Glomerular visceral epithelial cell (primary cell): ENCODE measurements around the gene PODXL2.
A peak's percentile ranks its signal among the peaks of the same experiment; 100 is the strongest.
"Not testable (repeated sequence)": the region's sequence is repeated elsewhere in the genome, so short reads cannot be mapped to it uniquely, and the experiment has no call there.

ENCODE experiments used
- DNase-seq: peaks from one replicate; pipeline ENCODE4 v3.0.0-alpha.2; 2016; ENCODE audit errors: extremely low spot score

PODXL2 gene

GRCh38 chr3:127604546-127605165 lies 24.3 kb upstream of the PODXL2 start:
- DNase-seq: no peak

DNA sequence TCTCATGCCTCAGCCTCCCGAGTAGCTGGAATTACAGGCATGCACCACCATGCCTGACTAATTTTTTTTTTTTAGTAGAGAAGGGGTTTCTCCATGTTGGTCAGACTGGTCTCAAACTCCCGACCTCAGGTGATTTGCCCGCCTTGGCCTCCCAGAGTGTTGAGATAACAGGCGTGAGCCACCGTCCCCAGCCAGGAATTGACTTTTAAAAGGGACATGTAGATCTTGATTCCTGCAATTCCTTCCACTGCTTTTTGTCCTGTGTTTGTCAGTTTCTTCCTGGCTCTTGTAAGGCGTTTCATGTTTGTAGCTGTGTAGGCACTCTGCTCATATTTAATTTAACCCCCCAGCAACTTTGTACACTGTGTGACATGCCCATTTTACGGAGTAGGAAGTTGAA lies 23.4 kb upstream of the PODXL2 start:
- DNase-seq: not testable (repeated sequence)

GRCh38 chr3:127606086-127606805 lies 22.7 kb upstream of the PODXL2 start:
- DNase-seq: no peak

DNA sequence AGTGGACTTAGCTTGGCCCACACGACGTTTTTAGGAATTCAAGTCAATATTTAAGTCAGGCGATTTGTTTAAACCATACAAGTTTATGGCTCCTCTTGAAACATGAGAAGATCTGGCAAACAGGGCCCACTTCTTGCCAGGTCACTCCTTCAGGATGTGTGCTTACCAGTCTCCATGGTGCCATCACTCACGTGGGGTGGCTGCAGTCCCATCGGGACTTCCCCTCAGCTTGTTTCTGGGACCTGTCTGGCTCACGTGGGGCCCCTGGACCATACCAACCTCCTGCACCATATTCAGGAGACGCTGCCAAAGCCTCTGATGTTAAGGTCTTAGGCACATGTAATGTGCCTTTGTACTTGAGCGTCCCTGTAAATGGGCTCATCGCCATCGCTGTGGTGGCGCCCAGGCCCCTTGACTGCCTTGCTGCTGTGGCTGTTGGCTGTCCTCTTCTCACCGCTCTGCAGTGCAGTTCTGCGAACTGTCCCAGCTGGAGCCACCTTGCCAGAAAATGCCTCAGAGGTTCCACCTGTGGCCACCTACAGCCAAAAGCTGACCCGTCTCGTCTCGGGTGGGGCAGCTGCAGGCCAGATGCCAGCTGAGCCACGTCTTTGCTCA lies 21.9 kb upstream of the PODXL2 start:
- DNase-seq: no peak

DNA sequence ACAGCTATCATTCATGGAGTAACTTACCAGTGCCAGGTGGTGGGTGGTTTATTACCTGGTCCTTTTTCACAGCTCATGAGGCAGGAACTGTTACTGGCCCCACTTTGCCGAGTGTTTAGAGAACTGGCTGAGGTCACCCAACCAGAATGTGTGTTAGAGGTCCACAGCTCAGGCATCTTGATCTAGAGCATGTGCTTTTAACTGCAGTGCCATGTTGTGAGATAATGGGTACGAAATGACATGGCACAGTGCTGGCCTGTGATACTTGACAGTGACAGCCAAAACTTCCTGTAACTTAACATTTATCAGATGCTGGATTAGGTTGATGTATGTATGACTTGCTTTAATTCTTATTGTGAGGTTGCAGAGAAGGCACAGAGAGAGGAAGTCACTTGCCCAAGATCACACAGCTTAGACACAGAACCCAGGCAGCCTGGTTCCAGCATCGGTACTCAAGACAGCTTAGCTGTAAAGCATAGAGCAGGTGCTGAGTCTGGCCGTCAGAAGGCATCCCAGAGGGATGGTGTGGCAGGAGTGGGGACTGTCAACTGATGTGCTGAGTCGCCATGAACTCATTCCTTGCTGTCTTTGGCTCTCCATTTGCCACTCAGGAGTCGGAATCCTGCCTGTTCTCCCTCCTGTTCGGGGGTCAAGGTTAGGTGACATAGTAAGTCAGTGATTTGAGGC lies 21.2 kb upstream of the PODXL2 start:
- no peak for DNase-seq

DNA sequence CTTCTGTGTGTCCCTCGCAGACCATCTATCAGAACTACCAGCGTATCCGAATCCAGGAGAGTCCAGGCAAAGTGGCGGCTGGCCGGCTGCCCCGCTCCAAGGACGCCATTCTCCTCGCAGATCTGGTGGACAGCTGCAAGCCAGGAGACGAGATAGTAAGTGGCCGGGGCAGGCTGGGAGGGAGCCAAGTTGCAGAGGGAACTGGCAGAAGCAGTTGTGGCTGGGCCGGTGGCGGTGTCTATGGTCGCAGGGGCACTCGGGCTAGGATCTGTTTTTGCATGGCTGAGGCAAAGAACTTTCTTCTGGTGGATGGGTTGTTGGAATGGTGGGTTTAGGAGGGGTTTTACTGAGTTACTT lies 20.6 kb upstream of the PODXL2 start:
- no peak for DNase-seq

DNA sequence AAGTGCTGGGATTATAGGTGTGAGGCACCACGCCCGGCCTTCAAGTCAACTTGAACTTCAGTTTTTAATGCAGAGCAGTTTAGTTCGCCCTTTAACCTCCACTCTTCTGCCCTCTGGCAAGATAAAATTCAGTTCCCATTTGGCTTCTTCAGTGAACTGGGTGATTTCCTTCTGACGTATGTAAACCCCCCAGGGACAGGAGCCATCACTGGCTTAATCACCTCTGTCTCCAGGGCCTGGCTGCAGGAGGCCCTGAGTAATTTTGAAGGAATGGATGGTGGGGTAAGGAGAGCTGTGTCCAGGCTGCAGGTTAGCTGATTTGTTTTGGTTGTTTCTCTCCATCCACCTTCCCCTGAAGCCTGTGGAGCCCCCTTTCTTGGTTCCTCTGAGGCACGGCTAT lies 18.9 kb upstream of the PODXL2 start:
- DNase-seq: no peak

GRCh38 chr3:127611251-127611650 lies 17.7 kb upstream of the PODXL2 start:
- no peak for DNase-seq

DNA sequence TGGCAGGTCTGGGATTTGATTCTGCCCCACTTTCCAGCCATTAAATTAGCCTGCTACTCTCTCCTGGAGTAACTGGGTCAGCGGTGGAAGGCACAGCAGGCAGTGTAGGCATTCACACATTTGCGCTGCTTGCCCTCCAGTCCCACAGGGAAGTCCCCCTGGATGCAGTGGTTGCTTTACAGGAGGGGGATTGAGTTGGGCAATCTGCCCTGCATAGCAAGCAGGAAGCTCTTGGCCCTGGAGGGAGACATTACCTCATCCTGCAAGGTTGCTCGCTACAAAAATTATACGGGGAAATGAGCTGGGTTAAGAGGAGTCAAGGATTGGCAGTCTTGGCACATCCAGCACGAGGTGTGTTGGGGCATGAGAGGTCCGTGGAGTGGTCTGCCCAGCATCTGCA lies 16.0 kb upstream of the PODXL2 start:
- peak; percentile 85 for DNase-seq

- no peak for DNase-seq
Measured at GRCh38 chr3:127613406-127613805, 15.6 kb upstream of the PODXL2 start.

GRCh38 chr3:127614928-127615589 lies 13.9 kb upstream of the PODXL2 start:
- no peak for DNase-seq

DNA sequence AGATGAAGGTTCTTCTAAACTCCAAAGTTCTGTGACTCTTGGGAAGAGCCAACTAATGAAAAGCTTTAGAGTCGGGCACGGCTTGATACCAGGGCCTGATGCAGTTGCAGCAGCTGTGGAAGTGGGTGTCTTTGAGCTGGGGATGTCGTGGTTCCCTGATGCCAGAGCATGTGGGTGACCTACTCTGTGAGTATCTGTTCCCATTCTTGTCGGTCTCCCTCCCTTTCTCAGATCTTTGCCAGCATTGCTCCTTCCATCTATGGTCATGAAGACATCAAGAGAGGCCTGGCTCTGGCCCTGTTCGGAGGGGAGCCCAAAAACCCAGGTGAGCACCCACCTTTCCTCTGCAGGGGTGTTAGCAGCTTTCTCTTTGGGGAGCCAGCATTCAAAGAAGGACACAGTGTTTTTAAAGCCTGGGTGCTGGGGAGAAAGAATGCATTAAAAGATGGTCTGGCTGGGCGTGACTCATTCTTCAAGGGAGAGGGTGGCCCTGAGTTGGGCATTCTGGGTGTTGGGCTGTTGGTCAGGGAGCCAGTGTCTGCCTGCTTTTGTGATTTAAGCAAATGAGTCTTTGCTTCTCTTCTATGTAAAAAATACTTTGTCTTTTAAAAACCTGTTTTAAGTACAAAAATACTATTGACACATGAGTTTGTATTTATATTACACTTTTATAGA lies 13.2 kb upstream of the PODXL2 start:
- DNase-seq: no peak

GRCh38 chr3:127616836-127617605 lies 12.0 kb upstream of the PODXL2 start:
- no peak for DNase-seq

- DNase-seq: no peak
Measured at GRCh38 chr3:127618891-127619290, 10.1 kb upstream of the PODXL2 start.

DNA sequence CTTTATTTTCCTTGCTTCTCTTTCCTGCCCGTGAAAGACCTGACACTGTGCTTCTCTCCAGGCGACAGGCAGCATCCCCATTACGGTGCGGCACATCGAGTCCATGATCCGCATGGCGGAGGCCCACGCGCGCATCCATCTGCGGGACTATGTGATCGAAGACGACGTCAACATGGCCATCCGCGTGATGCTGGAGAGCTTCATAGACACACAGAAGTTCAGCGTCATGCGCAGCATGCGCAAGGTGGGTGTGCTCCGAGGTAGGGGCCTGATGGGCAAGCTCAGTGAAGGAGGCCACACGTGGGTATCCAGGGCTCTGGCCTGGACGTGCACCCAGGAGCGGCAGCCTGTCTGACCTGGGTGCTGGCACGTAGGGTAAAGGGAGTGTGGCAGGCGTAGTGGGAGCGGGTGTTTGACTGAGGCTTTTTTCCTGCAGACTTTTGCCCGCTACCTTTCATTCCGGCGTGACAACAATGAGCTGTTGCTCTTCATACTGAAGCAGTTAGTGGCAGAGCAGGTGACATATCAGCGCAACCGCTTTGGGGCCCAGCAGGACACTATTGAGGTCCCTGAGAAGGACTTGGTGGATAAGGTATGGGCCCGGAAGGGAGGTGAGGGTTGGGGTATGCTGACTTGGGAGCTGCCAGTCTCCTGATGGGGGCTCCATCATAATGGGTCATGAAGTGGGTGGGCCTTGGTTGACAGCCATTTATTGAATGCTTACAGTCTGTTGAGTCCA lies 8.2 kb upstream of the PODXL2 start:
- no peak for DNase-seq

GRCh38 chr3:127622031-127622430 lies 7.0 kb upstream of the PODXL2 start:
- DNase-seq: no peak

DNA sequence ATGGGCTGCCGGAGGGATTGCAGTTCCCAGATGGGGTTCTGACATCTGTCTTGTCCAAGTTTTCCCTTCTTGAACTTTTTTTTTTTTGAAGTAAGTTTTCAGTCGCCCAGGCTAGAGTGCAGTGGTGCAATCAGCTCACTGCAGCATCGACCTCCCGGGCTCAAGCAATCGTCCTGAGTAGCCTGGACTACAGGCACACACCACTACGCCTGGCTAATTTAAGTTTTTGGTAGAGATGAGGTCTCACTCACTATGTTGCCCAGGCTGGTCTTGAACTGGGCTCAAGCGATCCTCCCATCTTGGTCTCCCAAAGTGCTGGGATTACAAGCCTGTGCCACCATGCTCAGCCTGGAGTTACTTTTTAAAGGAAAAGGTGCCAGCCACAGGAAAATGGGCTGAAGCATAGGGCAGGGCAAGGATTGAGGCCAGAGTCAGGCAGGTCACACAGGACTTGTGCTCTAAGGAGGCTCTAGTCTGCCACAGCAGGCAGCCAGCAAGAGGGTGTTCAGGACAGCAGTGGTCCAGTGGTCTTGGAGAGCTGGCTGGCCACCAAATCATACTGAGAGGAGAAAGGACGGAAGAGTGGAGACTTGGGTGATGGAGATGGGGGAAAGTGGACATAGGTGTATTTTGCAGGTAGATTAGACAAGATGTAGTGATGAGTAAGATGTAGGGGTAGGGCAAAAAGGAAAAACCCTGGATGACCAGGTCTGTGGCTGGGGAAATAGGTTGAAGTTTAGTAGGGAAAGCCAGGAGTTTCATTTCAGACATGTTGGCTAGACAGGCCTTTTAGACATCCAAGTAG lies 6.0 kb upstream of the PODXL2 start:
- DNase-seq: no peak

DNA sequence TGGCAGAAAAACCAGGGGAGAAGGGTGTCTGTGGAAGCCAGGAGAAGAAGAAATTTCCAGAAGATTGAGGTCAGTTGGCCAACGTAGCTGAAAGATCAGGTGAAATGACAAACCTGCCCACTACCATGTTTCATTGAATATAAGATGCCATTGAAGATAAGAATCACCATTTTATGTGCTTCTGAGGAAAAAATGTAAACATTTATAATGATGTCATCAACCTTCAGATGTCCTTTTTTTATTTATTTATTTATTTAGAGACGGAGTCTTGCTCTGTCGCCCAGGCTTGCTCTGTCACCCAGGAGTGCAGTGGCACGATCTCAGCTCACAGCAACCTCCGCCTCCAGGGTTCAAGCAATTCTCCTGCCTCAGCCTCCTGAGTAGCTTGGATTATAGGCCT lies 4.9 kb upstream of the PODXL2 start:
- DNase-seq: no peak

GRCh38 chr3:127625821-127626220 lies 3.2 kb upstream of the PODXL2 start:
- no peak for DNase-seq
